ENCODE data around the gene MIF. TPM values are rescaled to one million over a fixed set of nuclear protein-coding genes. Genes with fewer than 3 reads are reported as not detected.
A peak's percentile ranks its signal among the peaks of the same experiment; 100 is the strongest.

Gene MIF
- total and polyA plus RNA-seq, 2 donors from 2014 or later, result 505 to 1,211 TPM

DNA sequence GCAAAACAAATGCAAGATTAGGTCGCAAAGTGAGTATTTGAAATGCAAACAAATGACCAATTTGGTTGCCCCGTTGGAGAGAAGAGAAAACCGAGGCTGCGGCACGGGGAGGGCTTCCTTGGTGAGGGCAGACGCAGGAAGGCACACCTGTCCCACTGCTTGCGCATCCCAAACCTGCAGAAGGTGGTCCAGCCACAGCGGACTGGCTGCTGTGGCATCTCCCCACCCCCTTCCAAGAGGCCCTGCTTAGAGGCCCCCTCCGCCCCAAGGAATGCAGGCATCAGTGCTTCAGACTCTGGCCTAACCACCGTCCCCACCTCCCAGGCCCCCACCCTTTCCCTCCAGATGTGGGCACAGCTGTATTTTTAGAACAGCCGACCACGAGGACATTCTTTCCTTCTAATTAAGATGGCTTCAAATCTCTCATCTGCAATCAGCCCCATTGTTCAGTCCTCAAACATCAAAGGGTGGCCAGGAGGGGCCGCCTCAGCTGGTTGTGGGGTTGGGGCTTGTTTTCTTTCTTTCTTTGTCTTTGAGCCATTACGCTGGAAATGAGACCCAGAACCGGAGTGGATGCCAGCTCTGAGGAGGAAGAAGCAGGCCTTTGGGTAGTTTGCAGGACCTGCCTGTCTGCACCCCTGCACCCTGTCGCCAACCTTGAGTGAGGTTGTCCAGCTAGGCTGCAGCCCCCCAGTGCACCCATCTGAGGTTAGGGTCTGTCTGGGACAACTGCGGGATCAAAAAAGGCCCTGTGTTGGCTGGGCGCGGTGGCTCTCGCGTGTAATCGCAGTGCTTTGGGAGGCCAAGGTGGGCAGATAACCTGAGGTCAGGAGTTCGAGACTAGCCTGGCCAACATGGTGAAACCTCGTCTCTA, 46.0 kb upstream of the MIF start:
- Histone ChIP-seq H3K4me3 (ENCODE audit: low read length in 3 of 3) (no peak overlapping the region), H3K27me3 (ENCODE audit: control insufficient read depth, insufficient read depth, low read length) (no peaks in the 10 kb centered on the region), H3K36me3 (ENCODE audit: control insufficient read depth in 2 of 3, insufficient read depth in 3 of 3, low read length in 3 of 3) (no peaks in the 10 kb centered on the region), H3K9ac (ENCODE audit: low read length in 3 of 3) (no peak overlapping the region), H3K27ac (ENCODE audit: low read depth in 2 of 2, low read length in 2 of 2) (no peak overlapping the region), H3K9me3 (ENCODE audit: control insufficient read depth in 2 of 3, insufficient read depth in 1 of 3, low read length in 3 of 3) (no peaks in the 10 kb centered on the region), H3K4me1 (ENCODE audit: control insufficient read depth in 2 of 3, insufficient read depth in 2 of 3, low read depth in 1 of 3, low read length in 3 of 3) (peaks cover 0 to 27% (median 0%) of the 10 kb centered on the region in 3 donors)
- intact Hi-C loops (cut with DNase I), result loop anchor here (10.0 kb wide), 1 partner anchor 73 kb away; the partner anchor contains the start of gene MMP11
- no peak for FAIRE-seq
- peak in 2 of 5 donors; percentile 38 to 67 for DNase-seq
- TF ChIP-seq, protein P1, sequence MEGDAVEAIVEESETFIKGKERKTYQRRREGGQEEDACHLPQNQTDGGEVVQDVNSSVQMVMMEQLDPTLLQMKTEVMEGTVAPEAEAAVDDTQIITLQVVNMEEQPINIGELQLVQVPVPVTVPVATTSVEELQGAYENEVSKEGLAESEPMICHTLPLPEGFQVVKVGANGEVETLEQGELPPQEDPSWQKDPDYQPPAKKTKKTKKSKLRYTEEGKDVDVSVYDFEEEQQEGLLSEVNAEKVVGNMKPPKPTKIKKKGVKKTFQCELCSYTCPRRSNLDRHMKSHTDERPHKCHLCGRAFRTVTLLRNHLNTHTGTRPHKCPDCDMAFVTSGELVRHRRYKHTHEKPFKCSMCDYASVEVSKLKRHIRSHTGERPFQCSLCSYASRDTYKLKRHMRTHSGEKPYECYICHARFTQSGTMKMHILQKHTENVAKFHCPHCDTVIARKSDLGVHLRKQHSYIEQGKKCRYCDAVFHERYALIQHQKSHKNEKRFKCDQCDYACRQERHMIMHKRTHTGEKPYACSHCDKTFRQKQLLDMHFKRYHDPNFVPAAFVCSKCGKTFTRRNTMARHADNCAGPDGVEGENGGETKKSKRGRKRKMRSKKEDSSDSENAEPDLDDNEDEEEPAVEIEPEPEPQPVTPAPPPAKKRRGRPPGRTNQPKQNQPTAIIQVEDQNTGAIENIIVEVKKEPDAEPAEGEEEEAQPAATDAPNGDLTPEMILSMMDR (IDR thresholded peaks at IDR 0.05; ENCODE audit: borderline replicate concordance, extremely low read depth, insufficient read depth), result no peak

GRCh38 chr22:23849009-23850006, 44.9 kb upstream of the MIF start:
- intact Hi-C loops (cut with DNase I), result loop anchor here (10.0 kb wide), 1 partner anchor 75 kb away; the partner anchor contains the start of gene MMP11
- Histone ChIP-seq H3K27ac (ENCODE audit: low read depth in 2 of 2, low read length in 2 of 2) (no peak overlapping the region), H3K4me1 (ENCODE audit: control insufficient read depth in 2 of 3, insufficient read depth in 2 of 3, low read depth in 1 of 3, low read length in 3 of 3) (peaks cover 0 to 26% (median 0%) of the 10 kb centered on the region in 3 donors), H3K9ac (ENCODE audit: low read length in 3 of 3) (no peak overlapping the region), H3K36me3 (ENCODE audit: control insufficient read depth in 2 of 3, insufficient read depth in 3 of 3, low read length in 3 of 3) (no peaks in the 10 kb centered on the region), H3K27me3 (ENCODE audit: control insufficient read depth, insufficient read depth, low read length) (no peaks in the 10 kb centered on the region), H3K4me3 (ENCODE audit: low read length in 3 of 3) (no peak overlapping the region), H3K9me3 (ENCODE audit: control insufficient read depth in 2 of 3, insufficient read depth in 1 of 3, low read length in 3 of 3) (no peaks in the 10 kb centered on the region)
- DNase-seq, result peak; percentile 89 to 94 (median 91)
- TF ChIP-seq, protein P1 (IDR thresholded peaks at IDR 0.05; ENCODE audit: borderline replicate concordance, extremely low read depth, insufficient read depth), result peak; percentile 97
- FAIRE-seq, result no peak

DNA sequence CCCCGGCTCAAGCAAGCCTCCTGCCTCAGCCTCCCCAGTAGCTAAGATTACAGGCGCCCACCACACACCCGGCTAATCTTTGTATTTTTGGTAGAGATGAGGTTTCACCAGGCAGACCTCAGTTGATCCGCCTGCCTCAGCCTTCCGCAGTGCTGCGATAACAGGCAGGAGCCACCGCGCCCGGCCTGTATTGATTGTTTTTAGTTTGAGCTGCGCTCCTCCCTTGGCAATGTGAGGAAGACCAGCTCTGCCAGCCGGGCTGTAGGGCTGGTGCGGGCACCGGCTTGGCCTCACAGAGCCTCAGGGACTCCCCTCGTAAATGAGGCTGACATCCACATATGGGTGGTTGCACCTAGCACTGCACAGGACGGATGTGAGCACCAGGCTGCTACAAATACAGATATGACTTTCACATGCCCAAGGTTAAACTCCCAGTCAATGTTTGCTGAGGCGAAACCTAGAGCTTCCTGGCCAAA, 44.0 kb upstream of the MIF start:
- DNase-seq, result peak in 3 of 5 donors; percentile 44 to 76 (median 62)
- Histone ChIP-seq H3K27me3 (ENCODE audit: control insufficient read depth, insufficient read depth, low read length) (no peaks in the 10 kb centered on the region), H3K36me3 (ENCODE audit: control insufficient read depth in 2 of 3, insufficient read depth in 3 of 3, low read length in 3 of 3) (no peaks in the 10 kb centered on the region), H3K9me3 (ENCODE audit: control insufficient read depth in 2 of 3, insufficient read depth in 1 of 3, low read length in 3 of 3) (no peaks in the 10 kb centered on the region), H3K9ac (ENCODE audit: low read length in 3 of 3) (no peak overlapping the region), H3K4me1 (ENCODE audit: control insufficient read depth in 2 of 3, insufficient read depth in 2 of 3, low read depth in 1 of 3, low read length in 3 of 3) (peaks cover 0 to 17% (median 0%) of the 10 kb centered on the region in 3 donors), H3K27ac (ENCODE audit: low read depth in 2 of 2, low read length in 2 of 2) (no peak overlapping the region), H3K4me3 (ENCODE audit: low read length in 3 of 3) (no peak overlapping the region)
- no peak for FAIRE-seq
- TF ChIP-seq, protein P1 (IDR thresholded peaks at IDR 0.05; ENCODE audit: borderline replicate concordance, extremely low read depth, insufficient read depth), result no peak
- intact Hi-C loops (cut with DNase I), result no loop called here
